HL-60/S4 treated with phorbol 12-myristate 13-acetate at 8.2 ng/mL for 4 days and 3 days (cell line): ENCODE data around the gene CD40.

Source experiments
- in situ Hi-C: fragments of 300-500 bp; cut with MboI; formaldehyde crosslinking; loops from 2 replicates; pipeline ENCODE4 v1.15.0; 2022; ENCODE audit warnings: low sequenced_read_pairs

CD40 gene

GRCh38 chr20:46139908-46140482 is 21.9 kb downstream of the CD40 start:
- in situ Hi-C loops: loop anchor here (25.0 kb wide), 1 partner anchor 197 kb away; no protein-coding TSS in a partner anchor

GRCh38 chr20:46142124-46142523 is 24.0 kb downstream of the CD40 start:
- in situ Hi-C loops: loop anchor here (25.0 kb wide), 1 partner anchor 195 kb away; no protein-coding TSS in a partner anchor

GRCh38 chr20:46144432-46145025 is 26.4 kb downstream of the CD40 start:
- in situ Hi-C loops: loop anchor here (25.0 kb wide), 1 partner anchor 193 kb away; no protein-coding TSS in a partner anchor

GRCh38 chr20:46145713-46146112 is 27.6 kb downstream of the CD40 start:
- in situ Hi-C loops: loop anchor here (25.0 kb wide), 1 partner anchor 192 kb away; no protein-coding TSS in a partner anchor

GRCh38 chr20:46148313-46149208 is 30.4 kb downstream of the CD40 start:
- in situ Hi-C loops: loop anchor here (25.0 kb wide), 1 partner anchor 189 kb away; no protein-coding TSS in a partner anchor

GRCh38 chr20:46150943-46151342 is 32.8 kb downstream of the CD40 start:
- in situ Hi-C loops: no loop called here

GRCh38 chr20:46151936-46152335 is 33.8 kb downstream of the CD40 start:
- in situ Hi-C loops: no loop called here

- in situ Hi-C loops: no loop called here
Observed at GRCh38 chr20:46152824-46153586, 34.9 kb downstream of the CD40 start.

- in situ Hi-C loops: no loop called here
Observed at GRCh38 chr20:46154305-46154704, 36.2 kb downstream of the CD40 start.

GRCh38 chr20:46154796-46155195 is 36.7 kb downstream of the CD40 start:
- in situ Hi-C loops: no loop called here

GRCh38 chr20:46156065-46156464 is 38.0 kb downstream of the CD40 start:
- in situ Hi-C loops: no loop called here

- in situ Hi-C loops: no loop called here
Observed at GRCh38 chr20:46157076-46157592, 39.0 kb downstream of the CD40 start.

- in situ Hi-C loops: no loop called here
Observed at GRCh38 chr20:46157625-46158024, 39.5 kb downstream of the CD40 start.

- in situ Hi-C loops: no loop called here
Observed at GRCh38 chr20:46158476-46158987, 40.4 kb downstream of the CD40 start.

GRCh38 chr20:46159101-46159897 is 41.2 kb downstream of the CD40 start:
- in situ Hi-C loops: no loop called here

GRCh38 chr20:46160661-46161060 is 42.5 kb downstream of the CD40 start:
- in situ Hi-C loops: no loop called here

GRCh38 chr20:46161921-46162320 is 43.8 kb downstream of the CD40 start:
- in situ Hi-C loops: no loop called here

- in situ Hi-C loops: no loop called here
Observed at GRCh38 chr20:46164254-46164653, 46.1 kb downstream of the CD40 start.

GRCh38 chr20:46167080-46167479 is 49.0 kb downstream of the CD40 start:
- in situ Hi-C loops: no loop called here

- in situ Hi-C loops: no loop called here
Observed at GRCh38 chr20:46168438-46168837, 50.3 kb downstream of the CD40 start.
